ENCODE measurements around the gene FRS2. TPM values are rescaled to one million over a fixed set of nuclear protein-coding genes. Genes with fewer than 3 reads are reported as not detected.

FRS2 gene
- total and polyA plus RNA-seq, 4 donors = 5.0 to 44.5 (median 24.2) TPM

DNA sequence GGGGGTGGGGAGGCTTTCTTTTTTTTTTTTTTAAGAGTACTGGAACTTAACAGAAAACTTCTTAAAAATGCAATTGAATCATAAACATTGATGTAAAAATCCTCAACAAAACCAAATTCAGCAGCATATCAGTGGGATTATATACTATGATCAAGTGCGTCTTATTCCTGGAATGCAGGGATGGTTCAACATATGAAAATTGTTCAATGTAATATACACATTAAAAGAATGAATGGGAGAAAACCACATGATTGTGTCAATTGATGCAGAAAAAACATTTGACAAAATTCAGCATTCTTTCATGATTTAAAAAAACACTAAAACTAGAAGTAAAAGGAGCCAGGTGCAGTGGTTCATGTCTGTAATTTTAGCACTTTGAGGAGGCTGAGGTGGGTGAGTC lies 73.9 kb downstream of the FRS2 start:
- H3K9me3 ChIP-seq (ENCODE audit: control insufficient read depth, low read length) = no peaks in the 10 kb centered on the region
- no peak overlapping the region for H3K27ac ChIP-seq (ENCODE audit: low read depth in 1 of 2, low read length in 2 of 2)
- ATAC-seq (ENCODE audit: low FRiP score) (no peak), DNase-seq (no peak)
- no peaks in the 10 kb centered on the region for H3K27me3 ChIP-seq (ENCODE audit: control insufficient read depth in 1 of 2, insufficient read depth in 2 of 2, low read length in 1 of 2)
- H3K4me3 ChIP-seq (ENCODE audit: low read length in 2 of 2) = no peak overlapping the region
- intact Hi-C loops (cut with DNase I) = no loop called here
- H3K4me1 ChIP-seq (ENCODE audit: control insufficient read depth in 1 of 2, insufficient read depth in 2 of 2, low read length in 2 of 2) = no peaks in the 10 kb centered on the region
- H3K36me3 ChIP-seq (ENCODE audit: control insufficient read depth in 1 of 2, insufficient read depth in 2 of 2, low read length in 1 of 2) = no peaks in the 10 kb centered on the region
- 97 to 98% methylated on average over 1 of the region's 1 CpG for WGBS, 2 donors

DNA sequence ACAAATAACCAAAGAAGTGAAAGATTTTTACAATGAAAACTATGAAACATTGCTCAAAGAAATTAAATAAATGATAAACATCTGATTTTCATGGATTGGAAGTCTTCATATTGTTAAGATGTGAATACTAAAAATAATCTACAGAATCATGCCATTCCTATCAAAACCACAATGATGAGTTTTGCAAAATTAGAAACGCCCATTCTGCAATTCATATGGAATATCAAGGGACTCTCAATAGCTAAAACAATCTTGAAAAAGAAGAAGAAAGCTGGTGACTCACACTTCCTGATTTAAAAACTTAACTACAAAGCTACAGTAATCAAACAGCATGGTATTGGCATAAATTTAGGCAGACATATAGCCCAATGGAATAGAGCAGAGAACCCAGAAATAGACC lies 74.9 kb downstream of the FRS2 start:
- Histone ChIP-seq H3K27me3 (ENCODE audit: control insufficient read depth in 1 of 2, insufficient read depth in 2 of 2, low read length in 1 of 2) (no peaks in the 10 kb centered on the region), H3K4me1 (ENCODE audit: control insufficient read depth in 1 of 2, insufficient read depth in 2 of 2, low read length in 2 of 2) (no peaks in the 10 kb centered on the region), H3K36me3 (ENCODE audit: control insufficient read depth in 1 of 2, insufficient read depth in 2 of 2, low read length in 1 of 2) (no peaks in the 10 kb centered on the region), H3K9me3 (ENCODE audit: control insufficient read depth, low read length) (no peaks in the 10 kb centered on the region), H3K27ac (ENCODE audit: low read depth in 1 of 2, low read length in 2 of 2) (no peak overlapping the region), H3K4me3 (ENCODE audit: low read length in 2 of 2) (no peak overlapping the region)
- ATAC-seq (ENCODE audit: low FRiP score) (no peak), DNase-seq (no peak)
- 91% methylated on average over 1 of the region's 1 CpG for WGBS, 2 donors
- intact Hi-C loops (cut with DNase I) = no loop called here

DNA sequence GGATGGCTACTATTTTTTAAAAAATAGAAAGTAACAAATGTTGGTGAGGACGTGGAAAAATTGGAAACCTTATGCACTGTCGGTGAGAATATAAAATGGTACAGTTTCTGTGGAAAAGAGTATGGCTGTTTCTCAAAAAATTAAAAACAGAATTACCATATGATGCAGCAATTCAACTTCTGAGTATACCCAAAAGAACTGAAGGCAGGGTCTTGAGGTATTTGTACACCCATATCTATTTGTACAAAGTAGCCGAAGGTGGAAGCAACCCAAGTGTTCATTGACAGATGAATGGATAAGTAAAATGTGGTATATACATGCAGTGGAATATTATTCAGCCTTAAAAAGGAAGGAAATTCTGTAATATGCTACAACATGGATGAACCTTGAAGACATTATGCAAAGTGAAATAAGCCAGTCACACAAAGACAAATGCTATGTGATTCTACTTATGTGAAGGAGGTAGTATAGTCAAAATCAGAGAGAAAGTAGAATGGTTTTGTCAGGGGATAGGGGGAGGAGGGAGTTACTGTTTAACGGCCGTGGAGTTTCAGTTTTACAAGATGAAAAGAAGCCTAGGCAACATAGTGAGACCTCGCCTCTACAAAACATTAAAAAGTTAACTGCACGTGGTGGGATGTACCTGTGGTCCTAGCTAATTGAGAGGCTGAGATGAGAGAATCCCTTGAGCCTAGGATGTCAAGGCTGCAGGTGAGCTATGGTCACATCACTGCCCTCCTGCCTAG lies 76.7 kb downstream of the FRS2 start:
- no peak overlapping the region for H3K4me3 ChIP-seq (ENCODE audit: low read length in 2 of 2)
- intact Hi-C loops (cut with DNase I) = no loop called here
- H3K36me3 ChIP-seq (ENCODE audit: control insufficient read depth in 1 of 2, insufficient read depth in 2 of 2, low read length in 1 of 2) = no peaks in the 10 kb centered on the region
- H3K27ac ChIP-seq (ENCODE audit: low read depth in 1 of 2, low read length in 2 of 2) = no peak overlapping the region
- no peak for DNase-seq
- H3K27me3 ChIP-seq (ENCODE audit: control insufficient read depth in 1 of 2, insufficient read depth in 2 of 2, low read length in 1 of 2) = no peaks in the 10 kb centered on the region
- H3K9me3 ChIP-seq (ENCODE audit: control insufficient read depth, low read length) = no peaks in the 10 kb centered on the region
- no peaks in the 10 kb centered on the region for H3K4me1 ChIP-seq (ENCODE audit: control insufficient read depth in 1 of 2, insufficient read depth in 2 of 2, low read length in 2 of 2)
- 89 to 96% methylated on average over 7 of the region's 7 CpGs for WGBS, 2 donors
- no peak for ATAC-seq (ENCODE audit: low FRiP score)

DNA sequence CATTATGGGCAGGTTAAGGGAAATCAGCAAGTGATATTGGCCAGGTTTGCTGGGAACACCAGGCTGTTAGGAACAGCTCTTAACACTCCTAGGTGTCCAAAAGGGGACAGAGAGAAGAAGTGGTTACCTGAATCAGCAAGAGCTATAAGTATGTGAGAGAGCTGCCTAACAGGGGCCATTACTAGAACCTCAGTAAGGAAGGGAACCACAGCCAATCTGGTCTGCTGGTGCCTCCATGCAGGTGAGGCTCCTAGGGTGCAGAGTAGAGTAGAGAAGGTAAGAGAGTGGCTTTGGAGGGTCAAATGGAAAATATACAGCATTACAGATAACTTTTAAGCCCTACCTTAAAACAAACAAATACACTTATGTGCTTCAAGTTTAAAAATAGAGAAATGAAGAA lies 78.5 kb downstream of the FRS2 start:
- no peaks in the 10 kb centered on the region for H3K9me3 ChIP-seq (ENCODE audit: control insufficient read depth, low read length)
- no peaks in the 10 kb centered on the region for H3K27me3 ChIP-seq (ENCODE audit: control insufficient read depth in 1 of 2, insufficient read depth in 2 of 2, low read length in 1 of 2)
- DNase-seq (no peak), ATAC-seq (ENCODE audit: low FRiP score) (no peak)
- no peak overlapping the region for H3K4me3 ChIP-seq (ENCODE audit: low read length in 2 of 2)
- peaks cover 0 to 2% of the 10 kb centered on the region in 2 donors for H3K4me1 ChIP-seq (ENCODE audit: control insufficient read depth in 1 of 2, insufficient read depth in 2 of 2, low read length in 2 of 2)
- H3K27ac ChIP-seq (ENCODE audit: low read depth in 1 of 2, low read length in 2 of 2) = no peak overlapping the region
- intact Hi-C loops (cut with DNase I) = no loop called here
- H3K36me3 ChIP-seq (ENCODE audit: control insufficient read depth in 1 of 2, insufficient read depth in 2 of 2, low read length in 1 of 2) = no peaks in the 10 kb centered on the region

DNA sequence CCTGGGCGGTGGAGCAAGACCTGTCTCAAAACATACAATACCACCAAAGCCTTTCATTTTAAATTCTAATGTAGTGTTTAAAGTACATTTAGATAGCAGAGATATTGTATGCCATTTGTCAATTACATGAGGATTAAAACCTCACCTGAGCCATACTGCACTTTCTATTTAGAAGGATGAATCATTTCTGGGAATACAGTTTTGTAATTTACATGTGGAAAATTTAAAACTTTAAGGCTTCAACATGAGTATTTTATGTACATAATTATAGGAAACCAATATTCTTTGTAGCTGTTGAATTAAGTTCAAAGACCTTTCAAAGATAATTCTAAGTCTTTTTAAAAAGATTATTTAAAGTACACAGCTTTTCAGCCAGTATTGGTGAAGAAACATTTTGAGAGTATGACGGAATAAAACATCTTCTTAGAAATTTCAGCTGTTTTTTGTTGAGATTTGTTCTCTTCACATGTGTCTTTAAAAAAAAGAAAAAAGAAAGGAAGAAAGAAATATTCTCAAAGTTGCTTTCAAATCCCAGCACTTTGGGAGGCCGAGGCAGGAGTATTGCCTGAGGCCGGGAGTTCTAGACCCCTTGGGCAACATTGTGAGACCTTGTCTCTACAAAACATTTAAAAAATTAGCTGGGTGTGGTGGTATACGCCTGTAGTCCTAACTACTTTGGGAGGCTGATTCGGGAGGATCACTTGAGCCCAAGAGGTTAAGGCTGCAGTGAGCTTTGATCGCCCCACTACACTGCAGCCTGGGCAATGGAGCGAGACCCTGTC lies 80.6 kb downstream of the FRS2 start:
- ATAC-seq (ENCODE audit: low FRiP score) (no peak), DNase-seq (no peak)
- Histone ChIP-seq H3K9me3 (ENCODE audit: control insufficient read depth, low read length) (no peaks in the 10 kb centered on the region), H3K4me3 (ENCODE audit: low read length in 2 of 2) (no peak overlapping the region), H3K27me3 (ENCODE audit: control insufficient read depth in 1 of 2, insufficient read depth in 2 of 2, low read length in 1 of 2) (no peaks in the 10 kb centered on the region), H3K36me3 (ENCODE audit: control insufficient read depth in 1 of 2, insufficient read depth in 2 of 2, low read length in 1 of 2) (no peaks in the 10 kb centered on the region), H3K4me1 (ENCODE audit: control insufficient read depth in 1 of 2, insufficient read depth in 2 of 2, low read length in 2 of 2) (peaks cover 0 to 3% of the 10 kb centered on the region in 2 donors), H3K27ac (ENCODE audit: low read depth in 1 of 2, low read length in 2 of 2) (no peak overlapping the region)
- intact Hi-C loops (cut with DNase I) = no loop called here
- 89 to 92% methylated on average over 8 of the region's 8 CpGs for WGBS, 2 donors

DNA sequence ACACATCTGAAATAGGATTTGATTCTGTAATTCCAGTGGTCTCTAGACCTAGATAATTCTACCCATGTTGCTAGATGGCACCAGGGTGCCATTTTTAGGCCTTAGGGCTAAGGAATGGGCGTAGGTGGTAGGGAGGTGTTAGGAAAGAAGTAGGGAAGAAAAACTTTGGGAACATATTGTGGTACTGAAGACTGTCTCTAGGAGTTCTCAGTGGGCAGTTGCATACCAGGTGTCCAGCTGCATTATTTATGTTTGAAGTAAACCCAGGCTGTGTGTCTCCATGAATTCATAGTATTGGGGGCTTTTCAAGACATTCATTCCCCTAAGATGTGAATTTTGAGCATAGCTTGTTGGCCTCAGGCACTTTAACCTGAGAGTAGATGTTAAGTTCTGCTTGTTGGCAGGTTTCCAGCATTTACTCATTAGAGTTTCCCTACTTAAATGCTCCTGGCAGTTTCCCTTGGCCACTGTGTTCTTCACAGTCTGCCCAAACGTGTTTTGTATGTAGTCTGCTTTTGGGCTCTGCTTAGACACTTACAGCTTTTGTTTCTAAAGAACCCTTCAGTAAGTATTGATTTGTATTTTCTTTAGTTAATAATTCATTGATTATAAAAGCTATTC lies 83.5 kb downstream of the FRS2 start:
- no peaks in the 10 kb centered on the region for H3K9me3 ChIP-seq (ENCODE audit: control insufficient read depth, low read length)
- no peaks in the 10 kb centered on the region for H3K27me3 ChIP-seq (ENCODE audit: control insufficient read depth in 1 of 2, insufficient read depth in 2 of 2, low read length in 1 of 2)
- WGBS, 2 donors = 48 to 51% methylated on average over 2 of the region's 2 CpGs
- H3K4me1 ChIP-seq (ENCODE audit: control insufficient read depth in 1 of 2, insufficient read depth in 2 of 2, low read length in 2 of 2) = peaks cover 0 to 3% of the 10 kb centered on the region in 2 donors
- DNase-seq (no peak), ATAC-seq (ENCODE audit: low FRiP score) (peak; percentile 52)
- no peak overlapping the region for H3K27ac ChIP-seq (ENCODE audit: low read depth in 1 of 2, low read length in 2 of 2)
- H3K36me3 ChIP-seq (ENCODE audit: control insufficient read depth in 1 of 2, insufficient read depth in 2 of 2, low read length in 1 of 2) = no peaks in the 10 kb centered on the region
- no peak overlapping the region for H3K4me3 ChIP-seq (ENCODE audit: low read length in 2 of 2)
- intact Hi-C loops (cut with DNase I) = no loop called here

DNA sequence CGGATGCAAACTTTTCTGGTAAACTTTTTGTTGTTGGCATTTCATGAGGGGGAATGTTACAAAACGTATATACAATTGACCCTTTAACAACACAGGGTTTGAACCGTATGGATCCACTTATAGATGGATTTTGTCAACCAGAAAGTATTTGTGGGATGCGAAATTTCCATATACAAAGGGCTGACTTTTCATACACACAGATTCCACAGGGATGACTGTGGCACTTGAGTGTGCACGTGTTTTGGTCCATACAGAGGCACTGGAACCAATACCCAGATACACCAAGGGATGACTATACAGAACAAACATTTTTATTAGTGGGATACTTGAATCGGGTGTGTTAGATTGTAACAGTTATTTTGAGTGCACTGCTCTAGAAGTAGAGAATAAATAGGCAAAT lies 85.3 kb downstream of the FRS2 start:
- 73 to 77% methylated on average over 6 of the region's 6 CpGs for WGBS, 2 donors
- Histone ChIP-seq H3K4me3 (ENCODE audit: low read length in 2 of 2) (no peak overlapping the region), H3K4me1 (ENCODE audit: control insufficient read depth in 1 of 2, insufficient read depth in 2 of 2, low read length in 2 of 2) (peaks cover 0 to 3% of the 10 kb centered on the region in 2 donors), H3K36me3 (ENCODE audit: control insufficient read depth in 1 of 2, insufficient read depth in 2 of 2, low read length in 1 of 2) (no peaks in the 10 kb centered on the region), H3K9me3 (ENCODE audit: control insufficient read depth, low read length) (no peaks in the 10 kb centered on the region), H3K27ac (ENCODE audit: low read depth in 1 of 2, low read length in 2 of 2) (no peak overlapping the region), H3K27me3 (ENCODE audit: control insufficient read depth in 1 of 2, insufficient read depth in 2 of 2, low read length in 1 of 2) (no peaks in the 10 kb centered on the region)
- no peak for ATAC-seq (ENCODE audit: low FRiP score)
- no peak for DNase-seq
- intact Hi-C loops (cut with DNase I) = no loop called here

DNA sequence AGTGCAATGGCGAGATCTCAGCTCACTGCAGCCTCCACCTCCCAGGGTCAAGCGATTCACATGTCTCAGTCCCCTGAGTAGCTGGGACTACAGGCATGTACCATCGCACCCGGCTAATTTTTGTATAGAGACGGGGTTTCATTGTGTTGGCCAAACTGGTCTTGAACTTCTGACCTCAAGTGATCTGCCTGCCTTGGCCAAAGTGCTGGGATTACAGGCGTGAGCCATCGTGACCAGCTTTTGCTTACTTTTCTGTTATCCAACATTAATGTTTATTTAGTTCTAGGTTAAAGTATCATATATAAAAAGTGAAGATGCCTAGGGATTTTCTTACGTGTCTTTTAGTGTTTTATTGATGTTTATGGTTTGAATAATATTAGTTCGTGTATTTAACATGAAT lies 86.2 kb downstream of the FRS2 start:
- ATAC-seq (ENCODE audit: low FRiP score) (no peak), DNase-seq (no peak)
- intact Hi-C loops (cut with DNase I) = no loop called here
- Histone ChIP-seq H3K4me3 (ENCODE audit: low read length in 2 of 2) (no peak overlapping the region), H3K27me3 (ENCODE audit: control insufficient read depth in 1 of 2, insufficient read depth in 2 of 2, low read length in 1 of 2) (no peaks in the 10 kb centered on the region), H3K4me1 (ENCODE audit: control insufficient read depth in 1 of 2, insufficient read depth in 2 of 2, low read length in 2 of 2) (peaks cover 0 to 3% of the 10 kb centered on the region in 2 donors), H3K36me3 (ENCODE audit: control insufficient read depth in 1 of 2, insufficient read depth in 2 of 2, low read length in 1 of 2) (no peaks in the 10 kb centered on the region), H3K9me3 (ENCODE audit: control insufficient read depth, low read length) (no peaks in the 10 kb centered on the region), H3K27ac (ENCODE audit: low read depth in 1 of 2, low read length in 2 of 2) (no peak overlapping the region)
- 70 to 83% methylated on average over 9 of the region's 9 CpGs for WGBS, 2 donors

Data from aorta (tissue), 5 donors.